Liver (tissue), 9 donors: ENCODE results near the gene SOX13. TPM values are rescaled to one million over a fixed set of nuclear protein-coding genes. Genes with fewer than 3 reads are reported as not detected.

Source experiments
- DNase-seq: peaks from one replicate; pipeline ENCODE4 v3.0.0-alpha.2; 2017; ENCODE audit warnings: low spot score
- H3K27ac ChIP-seq, 2 donors: one replicate each; pipeline ENCODE4 v1.7.0; 2013; ENCODE audit warnings: inconsistent platforms in 2 of 2, low read length in 2 of 2, control low read depth in 1 of 2, low read depth in 1 of 2, mild to moderate bottlenecking in 1 of 2
- H3K27me3 ChIP-seq, 4 donors: one replicate each; pipeline versions ENCODE4 v1.6.1 to v1.7.0; 2013; ENCODE audit warnings: low read length in 3 of 4, inconsistent platforms in 1 of 4, mild to moderate bottlenecking in 1 of 4, moderate library complexity in 1 of 4; ENCODE audit not compliant: control insufficient read depth in 4 of 4, insufficient read depth in 4 of 4
- H3K36me3 ChIP-seq, 4 donors: one replicate each; pipeline versions ENCODE4 v1.6.1 to v1.7.0; 2013; ENCODE audit warnings: low read length in 3 of 4, mild to moderate bottlenecking in 3 of 4, low read depth in 1 of 4, moderate library complexity in 1 of 4; ENCODE audit not compliant: control insufficient read depth in 4 of 4, insufficient read depth in 3 of 4
- H3K4me1 ChIP-seq, 4 donors: one replicate each; pipeline versions ENCODE4 v1.6.1 to v1.7.0; 2013; ENCODE audit warnings: low read length in 3 of 4, mild to moderate bottlenecking in 3 of 4, moderate library complexity in 1 of 4; ENCODE audit not compliant: control insufficient read depth in 4 of 4, insufficient read depth in 4 of 4
- H3K4me3 ChIP-seq, 3 donors: one replicate each; pipeline versions ENCODE4 v1.6.1 to v1.7.0; 2013; ENCODE audit warnings: low read length in 3 of 3, control low read depth in 1 of 3, low read depth in 1 of 3, mild to moderate bottlenecking in 1 of 3
- H3K9ac ChIP-seq, 2 donors: one replicate each; pipeline ENCODE4 v1.7.0; 2013; ENCODE audit warnings: low read length in 2 of 2, mild to moderate bottlenecking in 2 of 2, moderate library complexity in 2 of 2, control low read depth in 1 of 2, low read depth in 1 of 2
- H3K9me3 ChIP-seq, 4 donors: one replicate each; pipeline versions ENCODE4 v1.6.1 to v1.7.0; 2013; ENCODE audit warnings: low read length in 3 of 4; ENCODE audit not compliant: control insufficient read depth in 4 of 4
- EGR1 ChIP-seq, 2 donors: IDR thresholded peaks; 2 replicates each; pipeline ENCODE4 v1.6.1; 2016 to 2018; ENCODE audit warnings: antibody characterized with exemption in 2 of 2, low read depth in 2 of 2
- FOXA1 ChIP-seq: IDR thresholded peaks from 2 replicates; pipeline ENCODE4 v1.6.1; 2016; ENCODE audit warnings: antibody characterized with exemption
- FOXA2 ChIP-seq: IDR thresholded peaks from 2 replicates; pipeline ENCODE4 v1.6.1; 2016; ENCODE audit warnings: antibody characterized with exemption
- GABPA ChIP-seq, 2 donors: IDR thresholded peaks in 1 of 2; conservative IDR thresholded peaks in 1 of 2; 2 replicates each; pipeline ENCODE4 v1.6.1; 2016; ENCODE audit warnings: antibody characterized with exemption in 2 of 2, mild to moderate bottlenecking in 1 of 2, moderate library complexity in 1 of 2
- HNF4A ChIP-seq, 2 donors: conservative IDR thresholded peaks; 2 replicates each; pipeline ENCODE4 v1.6.1; 2016; ENCODE audit warnings: antibody characterized with exemption in 2 of 2, mild to moderate bottlenecking in 2 of 2
- JUND ChIP-seq, 2 donors: IDR thresholded peaks; 2 replicates each; pipeline ENCODE4 v1.6.1; 2016; ENCODE audit warnings: antibody characterized with exemption in 2 of 2
- MAX ChIP-seq: IDR thresholded peaks from 2 replicates; pipeline ENCODE4 v1.6.1; 2016; ENCODE audit warnings: antibody characterized with exemption
- NR2F2 ChIP-seq: IDR thresholded peaks from 2 replicates; pipeline ENCODE4 v1.6.1; 2016; ENCODE audit warnings: antibody characterized with exemption
- RAD21 ChIP-seq, 2 donors: IDR thresholded peaks; 2 replicates each; pipeline ENCODE4 v1.6.1; 2016; ENCODE audit warnings: antibody characterized with exemption in 2 of 2, mild to moderate bottlenecking in 2 of 2
- REST ChIP-seq: IDR thresholded peaks from 2 replicates; pipeline ENCODE4 v1.6.1; 2016; ENCODE audit warnings: antibody characterized with exemption, mild to moderate bottlenecking
- RXRA ChIP-seq, 2 donors: IDR thresholded peaks; 2 replicates each; pipeline ENCODE4 v1.6.1; 2017 to 2018; ENCODE audit warnings: antibody characterized with exemption in 2 of 2, mild to moderate bottlenecking in 1 of 2
- SP1 ChIP-seq: IDR thresholded peaks from 2 replicates; pipeline ENCODE4 v1.6.1; 2018; ENCODE audit warnings: antibody characterized with exemption, mild to moderate bottlenecking
- TAF1 ChIP-seq: conservative IDR thresholded peaks from 2 replicates; pipeline ENCODE4 v1.6.1; 2016; ENCODE audit warnings: antibody characterized with exemption, mild to moderate bottlenecking
- YY1 ChIP-seq: IDR thresholded peaks from 2 replicates; pipeline ENCODE4 v1.6.1; 2016; ENCODE audit warnings: antibody characterized with exemption, mild to moderate bottlenecking
- ZBTB33 ChIP-seq: IDR thresholded peaks from 2 replicates; pipeline ENCODE4 v1.6.1; 2016; ENCODE audit warnings: antibody characterized with exemption
- WGBS: extraction: QIAGEN DNeasy Blood & Tissue Kit; methylation state at CpG from one replicate; pipeline ENCODE4 v1.1.7; 2013; 5-methylcytosine and 5-hydroxymethylcytosine counted together
- polyA plus RNA-seq, 2 donors: library from polyadenylated mRNA; stranded (reverse) in 1 of 2; unstranded in 1 of 2; fragments of 200-250 nt in 1 of 2; fragments of >200 nt in 1 of 2; fragmentation: Nextera tagmentation in 1 of 2; extraction: Ambion mirVana in 1 of 2; gene quantifications; one replicate each; pipeline versions ENCODE4 v1.2.1 to v1.2.3, GENCODE V29; 2013 to 2015
- total RNA-seq, 2 donors: library from RNA; depleted of rRNA; stranded (reverse); fragments of >200 nt; gene quantifications; one replicate each; pipeline ENCODE4 v1.2.3, GENCODE V29; 2014
- donor health status: healthy.
- donor health status: healthy.
- donor health status: healthy.
- donor health status: healthy.
- donor health status: healthy.

SOX13 gene
- total and polyA plus RNA-seq, 4 donors, result 7.8 to 15.5 (median 8.7) TPM

DNA sequence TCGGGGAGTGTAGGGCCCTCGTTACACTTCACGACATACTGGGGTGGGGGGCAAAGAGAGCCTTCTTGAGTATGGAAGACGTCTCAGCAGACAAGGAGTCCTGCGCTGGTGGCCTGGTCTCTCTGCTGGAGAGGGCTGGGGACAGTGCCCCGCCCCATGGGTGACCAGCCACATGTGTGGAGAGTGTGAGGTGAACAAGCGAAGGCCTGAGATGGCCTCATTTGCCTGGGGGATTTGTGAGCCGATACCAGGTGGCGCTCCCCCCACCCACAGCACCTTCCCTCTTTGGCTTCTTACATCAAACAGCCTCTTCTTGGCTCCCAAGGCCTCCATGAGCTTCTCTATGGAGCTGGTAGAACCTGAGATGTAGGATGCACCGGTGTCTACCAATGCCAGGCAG lies 83.0 kb downstream of the SOX13 start:
- WGBS, result 95% methylated on average over 10 of the region's 10 CpGs
- TF ChIP-seq TAF1, result no peak
- no peak for TF ChIP-seq YY1
- no peak for TF ChIP-seq FOXA2
- TF ChIP-seq EGR1 (IDR thresholded peaks at IDR 0.05; ENCODE audit: low read depth in 2 of 2), result no peak
- TF ChIP-seq REST, result no peak
- no peak for TF ChIP-seq SP1
- TF ChIP-seq JUND (IDR thresholded peaks at IDR 0.05), result no peak
- TF ChIP-seq RXRA (IDR thresholded peaks at IDR 0.05), result no peak
- no peak for TF ChIP-seq GABPA (IDR thresholded peaks at IDR 0.05 in 1 of 2, conservative IDR thresholded peaks at IDR 0.05 in 1 of 2)
- TF ChIP-seq HNF4A (conservative IDR thresholded peaks at IDR 0.05), result no peak
- TF ChIP-seq NR2F2, result no peak
- no peak for TF ChIP-seq RAD21 (IDR thresholded peaks at IDR 0.05)
- no peak for TF ChIP-seq ZBTB33
- Histone ChIP-seq H3K27ac (no peak overlapping the region), H3K27me3 (no peaks in the 10 kb centered on the region), H3K36me3 (no peaks in the 10 kb centered on the region), H3K4me3 (no peak overlapping the region), H3K4me1 (peaks cover 0 to 25% (median 15%) of the 10 kb centered on the region in 4 donors), H3K9me3 (no peaks in the 10 kb centered on the region), H3K9ac (no peak overlapping the region)
- DNase-seq, result no peak

- DNase-seq, result no peak
- Histone ChIP-seq H3K9me3 (no peaks in the 10 kb centered on the region), H3K27me3 (no peaks in the 10 kb centered on the region), H3K4me1 (peaks cover 2 to 25% (median 15%) of the 10 kb centered on the region in 4 donors), H3K9ac (no peak overlapping the region), H3K4me3 (no peak overlapping the region), H3K36me3 (no peaks in the 10 kb centered on the region), H3K27ac (no peak overlapping the region)
- 74% methylated on average over 6 of the region's 6 CpGs for WGBS
- TF ChIP-seq FOXA1, result no peak
- no peak for TF ChIP-seq YY1
- no peak for TF ChIP-seq HNF4A (conservative IDR thresholded peaks at IDR 0.05)
- no peak for TF ChIP-seq EGR1 (IDR thresholded peaks at IDR 0.05; ENCODE audit: low read depth in 2 of 2)
- no peak for TF ChIP-seq FOXA2
- TF ChIP-seq JUND (IDR thresholded peaks at IDR 0.05), result no peak
- no peak for TF ChIP-seq MAX
- TF ChIP-seq RXRA (IDR thresholded peaks at IDR 0.05), result no peak
- TF ChIP-seq GABPA (IDR thresholded peaks at IDR 0.05 in 1 of 2, conservative IDR thresholded peaks at IDR 0.05 in 1 of 2), result no peak
- no peak for TF ChIP-seq REST
Measured at GRCh38 chr1:204157962-204158361, 85.0 kb downstream of the SOX13 start.
